H1 (cell line): ENCODE measurements around the gene IER5. TPM values are rescaled to one million over a fixed set of nuclear protein-coding genes. Genes with fewer than 3 reads are reported as not detected.

Experiments
- CTCF ChIA-PET: fragments of 300-600 bp; sonication (Branson Sonifier 250); formaldehyde crosslinking; loops from one replicate; lab custom pipeline; 2021; ENCODE audit not compliant: partially characterized antibody; lab: Charles Lee
- POLR2A ChIA-PET: fragments of 300-600 bp; sonication (Branson Sonifier 250); formaldehyde crosslinking; loops from one replicate; lab custom pipeline; 2021; ENCODE audit warnings: inconsistent platforms; ENCODE audit not compliant: partially characterized antibody; lab: Charles Lee
- DNase-seq, 2 experiments: peaks; one replicate each; pipeline versions ENCODE4 v3.0.0 to v3.0.0-alpha.2; 2010 to 2022; ENCODE audit warnings: low spot score in 2 of 2, low read depth in 1 of 2, mixed read lengths in 1 of 2
- FAIRE-seq: peaks from 2 replicates; lab custom pipeline; 2011; peaks lifted over from hg19 to GRCh38; lab: Jason Lieb, UNC
- H2AFZ ChIP-seq: 2 replicates; pipeline ENCODE4 v1.8.1; 2012; ENCODE audit warnings: low read length, inconsistent platforms
- H2AK5ac ChIP-seq: 2 replicates; pipeline ENCODE4 v1.6.1; 2013; ENCODE audit warnings: low read depth, low read length
- H2BK120ac ChIP-seq: replicated peaks from 2 replicates; pipeline ENCODE3; 2013; ENCODE audit warnings: low read depth, low read length, inconsistent platforms
- H2BK12ac ChIP-seq: 2 replicates; pipeline ENCODE4 v1.6.1; 2013; ENCODE audit warnings: low read depth, low read length
- H2BK15ac ChIP-seq: 2 replicates; pipeline ENCODE4 v1.6.1; 2013; ENCODE audit warnings: low read length
- H2BK20ac ChIP-seq: 2 replicates; pipeline ENCODE4 v1.6.1; 2013; ENCODE audit warnings: low read length
- H2BK5ac ChIP-seq: 2 replicates; pipeline ENCODE4 v1.6.1; 2013; ENCODE audit warnings: low read depth, low read length
- H3K14ac ChIP-seq: 2 replicates; pipeline ENCODE4 v1.6.1; 2013; ENCODE audit warnings: inconsistent platforms; ENCODE audit not compliant: insufficient read length
- H3K18ac ChIP-seq: 2 replicates; pipeline ENCODE4 v1.6.1; 2013; ENCODE audit warnings: low read length; ENCODE audit errors: extremely low read depth
- H3K23ac ChIP-seq: 2 replicates; pipeline ENCODE4 v1.6.1; 2013; ENCODE audit warnings: inconsistent platforms; ENCODE audit not compliant: insufficient read length
- H3K23me2 ChIP-seq: 2 replicates; pipeline ENCODE4 v1.6.1; 2013; ENCODE audit warnings: low read depth, low read length
- H3K27ac ChIP-seq: 2 replicates; pipeline ENCODE4 v1.6.1; 2011; ENCODE audit warnings: low read depth, low read length, inconsistent platforms
- H3K27me3 ChIP-seq, 4 experiments: replicated peaks in 1 of 4; 1 replicate in 1 of 4; 2 replicates in 3 of 4; pipeline versions ENCODE4 v1.6.1 to v1.8.1; 2011 to 2013; ENCODE audit warnings: low read length in 3 of 4, mild to moderate bottlenecking in 3 of 4, inconsistent platforms in 2 of 4, mixed read lengths in 2 of 4, moderate library complexity in 1 of 4; ENCODE audit not compliant: control insufficient read depth in 3 of 4, insufficient read depth in 3 of 4; ENCODE audit errors: extremely low read depth in 1 of 4
- H3K36me3 ChIP-seq, 4 experiments: 2 replicates each; pipeline versions ENCODE4 v1.6.1 to v1.8.1; 2011 to 2013; ENCODE audit warnings: mild to moderate bottlenecking in 4 of 4, low read length in 3 of 4, moderate library complexity in 2 of 4, control low read depth in 1 of 4, inconsistent platforms in 1 of 4; ENCODE audit not compliant: insufficient read depth in 4 of 4, control insufficient read depth in 2 of 4
- H3K4ac ChIP-seq: replicated peaks from 2 replicates; pipeline ENCODE3; 2013; ENCODE audit warnings: low read length, low read depth, mixed read lengths, inconsistent platforms; ENCODE audit not compliant: insufficient read length
- H3K4me1 ChIP-seq, 4 experiments: replicated peaks in 1 of 4; 1 replicate in 1 of 4; 2 replicates in 3 of 4; pipeline versions ENCODE4 v1.6.1 to v1.8.1; 2011 to 2013; ENCODE audit warnings: low read length in 3 of 4, inconsistent platforms in 2 of 4, mixed read lengths in 1 of 4; ENCODE audit not compliant: insufficient read depth in 4 of 4, control insufficient read depth in 3 of 4
- H3K4me2 ChIP-seq, 2 experiments: 2 replicates each; pipeline versions ENCODE4 v1.6.1 to v1.8.1; 2011 to 2013; ENCODE audit warnings: low read depth in 2 of 2, low read length in 2 of 2, control low read depth in 1 of 2, inconsistent platforms in 1 of 2, mild to moderate bottlenecking in 1 of 2; ENCODE audit not compliant: insufficient read depth in 1 of 2
- H3K4me3 ChIP-seq, 4 experiments: fragments of 200-600, 300-600 bp in 1 of 4; sonication (generic), shearing (Covaris generic), sonication (Bioruptor Twin) in 1 of 4; 2 replicates each; pipeline versions ENCODE4 v1.5.1 to v1.8.1; 2011 to 2016; ENCODE audit warnings: low read length in 4 of 4, low read depth in 3 of 4, control low read depth in 2 of 4, inconsistent platforms in 2 of 4, mild to moderate bottlenecking in 2 of 4, mixed read lengths in 1 of 4, moderate library complexity in 1 of 4; ENCODE audit not compliant: insufficient read depth in 2 of 4; ENCODE audit errors: extremely low read depth in 1 of 4
- H3K56ac ChIP-seq: replicated peaks from 2 replicates; pipeline ENCODE3; 2013; ENCODE audit warnings: low read depth, mild to moderate bottlenecking, mixed read lengths, low read length, inconsistent platforms; ENCODE audit not compliant: insufficient read length
- H3K79me1 ChIP-seq: 2 replicates; pipeline ENCODE4 v1.6.1; 2013; ENCODE audit warnings: low read depth, low read length, control low read depth
- H3K79me2 ChIP-seq, 2 experiments: 2 replicates each; pipeline versions ENCODE4 v1.6.1 to v1.8.1; 2012 to 2013; ENCODE audit warnings: low read length in 2 of 2, mild to moderate bottlenecking in 2 of 2, inconsistent platforms in 1 of 2; ENCODE audit not compliant: insufficient read depth in 2 of 2, control insufficient read depth in 1 of 2
- H3K9ac ChIP-seq, 4 experiments: replicated peaks in 1 of 4; 1 replicate in 1 of 4; 2 replicates in 3 of 4; pipeline versions ENCODE4 v1.6.1 to v1.8.1; 2011 to 2013; ENCODE audit warnings: low read depth in 3 of 4, low read length in 3 of 4, control low read depth in 2 of 4, mild to moderate bottlenecking in 2 of 4, moderate library complexity in 2 of 4, inconsistent platforms in 1 of 4; ENCODE audit errors: extremely low read depth in 1 of 4
- H3K9me3 ChIP-seq, 2 experiments: 2 replicates each; pipeline versions ENCODE4 v1.6.1 to v1.8.1; 2012 to 2013; ENCODE audit warnings: mild to moderate bottlenecking in 2 of 2, moderate library complexity in 2 of 2, control low read depth in 1 of 2, inconsistent platforms in 1 of 2, low read depth in 1 of 2, low read length in 1 of 2, mixed read lengths in 1 of 2; ENCODE audit not compliant: insufficient read depth in 2 of 2
- H4K20me1 ChIP-seq, 2 experiments: replicated peaks in 1 of 2; 2 replicates each; pipeline versions ENCODE3 to v1.8.1; 2011 to 2013; ENCODE audit warnings: inconsistent platforms in 2 of 2, low read length in 2 of 2, mild to moderate bottlenecking in 1 of 2; ENCODE audit not compliant: insufficient read depth in 2 of 2, control insufficient read depth in 1 of 2
- H4K5ac ChIP-seq: 2 replicates; pipeline ENCODE4 v1.6.1; 2013; ENCODE audit warnings: low read length, low read depth, mixed read lengths, inconsistent platforms; ENCODE audit not compliant: insufficient read length
- H4K8ac ChIP-seq: 2 replicates; pipeline ENCODE4 v1.8.0; 2013; ENCODE audit warnings: mild to moderate bottlenecking, moderate library complexity, low read length, inconsistent platforms; ENCODE audit not compliant: insufficient read depth; ENCODE audit errors: extremely low read depth
- H4K91ac ChIP-seq: replicated peaks from 2 replicates; pipeline ENCODE3; 2013; ENCODE audit warnings: low read length, mixed read lengths, inconsistent platforms; ENCODE audit not compliant: insufficient read length
- EGR1 ChIP-seq: IDR thresholded peaks from 2 replicates; pipeline ENCODE4 v1.6.1; 2011; ENCODE audit warnings: low read depth, low read length, borderline replicate concordance
- KDM5A ChIP-seq: fragments of 200-600 bp; IDR thresholded peaks from 2 replicates; pipeline ENCODE4 v1.7.1; 2012; ENCODE audit warnings: mild to moderate bottlenecking, low read length, inconsistent platforms, mixed read lengths
- WGBS, 2 experiments: shearing (Covaris generic) in 1 of 2; methylation state at CpG; one replicate each; pipeline versions ENCODE4 v1.1.6 to v1.1.7; 2013 to 2015; ENCODE audit warnings: low lambda C conversion rate in 2 of 2, mixed read lengths in 2 of 2, inconsistent platforms in 1 of 2, low coverage in 1 of 2, missing lambda C conversion rate in 1 of 2; ENCODE audit not compliant: insufficient replicate concordance in 2 of 2, insufficient coverage in 1 of 2, insufficient read length in 1 of 2; ENCODE audit errors: extremely low coverage in 1 of 2, missing lambda C conversion rate in 1 of 2; 5-methylcytosine and 5-hydroxymethylcytosine counted together
- polyA plus RNA-seq, 7 experiments: library from polyadenylated mRNA; depleted of rRNA in 3 of 7; stranded (reverse) in 5 of 7; unstranded in 2 of 7; fragments of >200 nt in 5 of 7; fragments of 200-250 nt in 2 of 7; gene quantifications; 1 replicate in 5 of 7; 2 replicates in 1 of 7; 4 replicates in 1 of 7; pipeline versions ENCODE4 v1.2.1 to v1.2.3, GENCODE V29; 2011 to 2013; ENCODE audit warnings: missing spikeins in 2 of 7, mixed read lengths in 2 of 7
- total RNA-seq: library from RNA; stranded (reverse); fragmentation: NEBNext Ultra II Directional; extraction: Animal tissue kit (Norgen Biotek cat#: 25700); gene quantifications from 2 replicates; pipeline ENCODE4 v1.2.1, GENCODE V29; 2021

Gene IER5
- total and polyA plus RNA-seq, 2 of the 8 experiments (the other 6 are each of a cell fraction or from before 2014, with no cell fraction given): 3.5 to 7.7 TPM

- Histone ChIP-seq H3K18ac (no peak overlapping the region), H2BK12ac (no peak overlapping the region), H2AK5ac (peak overlapping the region; percentile 33; the same call in 1 of the 2 replicates), H2AFZ (no peak overlapping the region), H4K91ac (no peak overlapping the region), H4K5ac (no peak overlapping the region), H3K23ac (no peak overlapping the region), H3K4me2 (peak overlapping the region in 1 of 2 experiments; percentile 4; a peak in 1 of 4 replicates), H2BK20ac (no peak overlapping the region), H2BK15ac (no peak overlapping the region), H2BK120ac (no peak overlapping the region), H3K79me1 (no peaks in the 10 kb centered on the region), H3K36me3 (no peaks in the 10 kb centered on the region), H3K14ac (no peak overlapping the region), H3K9me3 (no peaks in the 10 kb centered on the region), H3K27me3 (peaks cover 0 to 18% (median 8%) of the 10 kb centered on the region in 4 experiments; a peak in 4 of 7 replicates), H3K27ac (no peak overlapping the region), H3K9ac (0 out of 7 replicates have a peak overlapping the region, but pooled peaks of 1 of the 4 experiments have one; percentile 5), H3K23me2 (peaks cover 6% of the 10 kb centered on the region), H3K56ac (no peak overlapping the region), H4K8ac (no peak overlapping the region), H4K20me1 (peaks cover 2 to 3% of the 10 kb centered on the region in 2 experiments), H2BK5ac (no peak overlapping the region), H3K4me3 (no peak overlapping the region), H3K4me1 (peaks cover 19 to 51% (median 33%) of the 10 kb centered on the region in 4 experiments), H3K4ac (no peak overlapping the region), H3K79me2 (peaks cover 0 to 4% of the 10 kb centered on the region in 2 experiments; a peak in 1 of 4 replicates)
- TF ChIP-seq KDM5A: no peak
- TF ChIP-seq EGR1: peak; percentile 13; the same call in 1 of the 2 replicates
- ChIA-PET POLR2A (interaction anchor here (1.0 to 14.2 kb wide), 7 partner anchors 8 to 55 kb away, joined by 3 to 253 read pairs (median 4); partner anchors contain the start of gene IER5), CTCF (interaction anchor here (0.8 to 12.3 kb wide), 13 partner anchors 11 to 83 kb away, joined by 3 to 115 read pairs (median 3); partner anchors contain the start of gene MR1)
- WGBS, 2 experiments: 72% methylated on average over 7 of the region's 7 CpGs; no CpG with 5 or more reads in 1 of the 2 experiments
- no peak for FAIRE-seq
- no peak for DNase-seq
Observed at GRCh38 chr1:181097242-181097641, 8.7 kb downstream of the IER5 start.
